GM23248 (cell line): ENCODE results near the gene HDC. TPM values are rescaled to one million over a fixed set of nuclear protein-coding genes. Genes with fewer than 3 reads are reported as not detected.

Source experiments
- DNase-seq: peaks from one replicate; pipeline ENCODE4 v3.0.0-alpha.2; 2015
- H2AFZ ChIP-seq: fragments of 200-600 bp; sonication (generic); 2 replicates; pipeline ENCODE4 v1.6.1; 2016; ENCODE audit warnings: antibody characterized with exemption
- H3F3A ChIP-seq: fragments of 200-600 bp; sonication (generic); 2 replicates; pipeline ENCODE4 v1.6.1; 2016; ENCODE audit warnings: mild to moderate bottlenecking, antibody characterized with exemption, mixed run types; ENCODE audit not compliant: insufficient read depth
- H3K27ac ChIP-seq: fragments of 200-600 bp; sonication (generic); 2 replicates; pipeline ENCODE4 v1.5.1; 2016; ENCODE audit warnings: mild to moderate bottlenecking
- H3K27me3 ChIP-seq: fragments of 200-600 bp; sonication (generic); replicated peaks from 2 replicates; pipeline ENCODE4 v1.6.1; 2016; ENCODE audit warnings: mild to moderate bottlenecking; ENCODE audit not compliant: insufficient read depth
- H3K36me3 ChIP-seq: fragments of 200-600 bp; sonication (generic); 2 replicates; pipeline ENCODE4 v1.6.1; 2016; ENCODE audit warnings: low read depth, mild to moderate bottlenecking
- H3K4me1 ChIP-seq: fragments of 200-600 bp; sonication (generic); 2 replicates; pipeline ENCODE4 v1.6.1; 2016; ENCODE audit warnings: mild to moderate bottlenecking; ENCODE audit not compliant: insufficient read depth
- H3K4me2 ChIP-seq: fragments of 200-600 bp; sonication (generic); one replicate; pipeline ENCODE4 v1.6.1; 2016; ENCODE audit warnings: mild to moderate bottlenecking; ENCODE audit not compliant: unreplicated experiment
- H3K4me3 ChIP-seq: fragments of 200-600 bp; sonication (generic); 2 replicates; pipeline ENCODE4 v1.5.1; 2016; ENCODE audit warnings: mild to moderate bottlenecking
- H3K79me2 ChIP-seq: fragments of 200-600 bp; sonication (generic); 2 replicates; pipeline ENCODE4 v1.6.1; 2016; ENCODE audit warnings: mild to moderate bottlenecking; ENCODE audit not compliant: insufficient read depth
- H3K9ac ChIP-seq: fragments of 200-600 bp; sonication (generic); 2 replicates; pipeline ENCODE4 v1.6.1; 2016; ENCODE audit warnings: mild to moderate bottlenecking
- H3K9me2 ChIP-seq: fragments of 200-600 bp; sonication (generic); 2 replicates; pipeline ENCODE4 v1.6.1; 2016; ENCODE audit warnings: mixed run types, mild to moderate bottlenecking, moderate library complexity; ENCODE audit not compliant: insufficient read depth
- H3K9me3 ChIP-seq: fragments of 200-600 bp; sonication (generic); one replicate; pipeline ENCODE4 v1.6.1; 2017; ENCODE audit warnings: low read depth
- H4K20me1 ChIP-seq: fragments of 200-600 bp; sonication (generic); 2 replicates; pipeline ENCODE4 v1.6.0; 2016; ENCODE audit not compliant: insufficient read depth
- EZH2 ChIP-seq: fragments of 200-600 bp; sonication (generic); IDR thresholded peaks from 2 replicates; pipeline ENCODE4 v1.6.1; 2018; ENCODE audit warnings: antibody characterized with exemption, mild to moderate bottlenecking; ENCODE audit not compliant: insufficient read depth, poor library complexity, severe bottlenecking
- EZH2phosphoT487 ChIP-seq: fragments of 200-600 bp; sonication (generic); IDR thresholded peaks from 2 replicates; pipeline ENCODE4 v1.6.1; 2018; ENCODE audit warnings: antibody characterized with exemption, moderate library complexity, mild to moderate bottlenecking, low read depth; ENCODE audit not compliant: insufficient read depth
- WGBS, 2 experiments: methylation state at CpG; one replicate each; pipeline ENCODE4 v1.1.6; 2015 to 2017; ENCODE audit warnings: low lambda C conversion rate in 2 of 2, low coverage in 1 of 2; ENCODE audit errors: missing lambda C conversion rate in 2 of 2; 5-methylcytosine and 5-hydroxymethylcytosine counted together
- in situ Hi-C: fragments of 300-500 bp; cut with MboI; formaldehyde crosslinking; loops from 2 replicates; pipeline ENCODE4 v1.15.0; 2020
- polyA plus RNA-seq: library from polyadenylated mRNA; unstranded; fragments of >200 nt; fragmentation: Nextera tagmentation; extraction: Ambion mirVana; gene quantifications from 2 replicates; pipeline ENCODE4 v1.2.1, GENCODE V29; 2016
- total RNA-seq: library from RNA; depleted of rRNA; stranded (reverse); fragments of >200 nt; shearing (Covaris generic); gene quantifications from 2 replicates; pipeline ENCODE4 v1.2.3, GENCODE V29; 2014

The HDC gene
- total and polyA plus RNA-seq, 2 experiments from 2014 or later, result not detected

DNA sequence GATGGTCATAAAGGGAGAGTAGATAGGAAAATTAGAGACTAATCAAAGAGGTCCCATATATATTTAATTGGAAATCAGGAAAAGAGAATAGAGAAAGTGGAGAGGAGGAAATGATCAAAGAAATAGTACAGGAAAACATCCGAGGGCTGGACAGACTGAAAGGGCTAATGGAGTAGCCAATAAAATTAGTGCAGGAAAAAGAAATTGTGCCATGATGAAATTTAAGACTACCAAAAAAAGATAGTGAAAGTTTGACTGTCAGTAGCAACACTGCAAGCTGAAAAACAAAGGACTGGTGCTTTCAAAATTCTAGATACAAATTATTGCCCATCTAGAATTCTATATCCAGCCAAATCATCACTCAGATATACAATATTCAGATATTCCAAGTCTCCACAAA is 47.2 kb downstream of the HDC start:
- H3K4me1 ChIP-seq, result no peaks in the 10 kb centered on the region
- peaks cover 35% of the 10 kb centered on the region for H3K27me3 ChIP-seq
- H3K27ac ChIP-seq, result no peak overlapping the region
- no peaks in the 10 kb centered on the region for H3K9me2 ChIP-seq
- H3K4me3 ChIP-seq, result no peak overlapping the region
- no peak overlapping the region for H3K4me2 ChIP-seq
- DNase-seq, result no peak
- H2AFZ ChIP-seq, result no peak overlapping the region
- in situ Hi-C loops, result no loop called here
- no peaks in the 10 kb centered on the region for H3K9me3 ChIP-seq
- no peaks in the 10 kb centered on the region for H3F3A ChIP-seq
- no peak overlapping the region for H3K9ac ChIP-seq
- 0 to 3% methylated on average over 1 of the region's 1 CpG for WGBS, 2 experiments
- no peaks in the 10 kb centered on the region for H3K79me2 ChIP-seq
- TF ChIP-seq EZH2phosphoT487 (no peak), EZH2 (no peak)
- H4K20me1 ChIP-seq, result no peaks in the 10 kb centered on the region
- H3K36me3 ChIP-seq, result no peaks in the 10 kb centered on the region

DNA sequence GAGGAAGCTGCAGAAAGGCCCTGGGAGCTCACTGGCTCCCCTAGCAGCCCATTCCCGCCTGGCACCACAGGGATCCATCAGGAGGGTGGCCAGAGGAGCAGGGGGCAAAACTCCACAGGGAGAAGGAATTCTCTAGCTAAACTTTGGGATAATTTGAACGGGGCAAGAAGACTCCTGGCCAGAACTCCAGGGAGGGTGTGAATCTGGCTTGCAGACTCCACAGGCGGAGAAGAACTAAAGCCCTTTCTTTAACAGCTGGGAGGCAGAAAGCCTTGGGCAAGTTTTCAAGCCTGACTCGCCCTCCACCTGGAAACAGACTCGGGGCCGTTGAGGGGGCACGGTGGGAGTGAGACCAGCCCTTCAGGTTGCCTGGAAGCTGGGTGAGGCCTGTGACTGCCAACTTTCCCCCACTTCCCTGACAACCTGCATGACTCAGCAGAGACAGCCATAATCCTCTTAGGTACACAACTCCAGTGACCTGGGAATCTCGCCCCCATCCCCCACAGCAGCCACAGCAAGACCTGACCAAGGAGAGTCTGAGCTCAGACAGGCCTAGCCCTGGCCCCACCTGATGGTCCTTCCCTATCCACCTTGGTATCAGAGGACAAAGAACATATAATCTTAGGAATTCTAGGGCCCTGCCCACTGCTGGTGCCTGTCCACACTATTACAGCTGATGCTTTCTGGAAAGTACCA is 54.9 kb downstream of the HDC start:
- H4K20me1 ChIP-seq, result no peaks in the 10 kb centered on the region
- no peak overlapping the region for H3K4me2 ChIP-seq
- H3F3A ChIP-seq, result no peaks in the 10 kb centered on the region
- peaks cover 27% of the 10 kb centered on the region for H3K27me3 ChIP-seq
- no peak for DNase-seq
- TF ChIP-seq EZH2, result no peak
- TF ChIP-seq EZH2phosphoT487, result no peak
- no peaks in the 10 kb centered on the region for H3K4me1 ChIP-seq
- H3K27ac ChIP-seq, result no peak overlapping the region
- H3K9me3 ChIP-seq, result no peaks in the 10 kb centered on the region
- H2AFZ ChIP-seq, result no peak overlapping the region
- in situ Hi-C loops, result no loop called here
- no peaks in the 10 kb centered on the region for H3K79me2 ChIP-seq
- H3K36me3 ChIP-seq, result no peaks in the 10 kb centered on the region
- H3K9me2 ChIP-seq, result no peaks in the 10 kb centered on the region
- 20 to 23% methylated on average over 8 of the region's 8 CpGs for WGBS, 2 experiments
- no peak overlapping the region for H3K4me3 ChIP-seq
- no peak overlapping the region for H3K9ac ChIP-seq

DNA sequence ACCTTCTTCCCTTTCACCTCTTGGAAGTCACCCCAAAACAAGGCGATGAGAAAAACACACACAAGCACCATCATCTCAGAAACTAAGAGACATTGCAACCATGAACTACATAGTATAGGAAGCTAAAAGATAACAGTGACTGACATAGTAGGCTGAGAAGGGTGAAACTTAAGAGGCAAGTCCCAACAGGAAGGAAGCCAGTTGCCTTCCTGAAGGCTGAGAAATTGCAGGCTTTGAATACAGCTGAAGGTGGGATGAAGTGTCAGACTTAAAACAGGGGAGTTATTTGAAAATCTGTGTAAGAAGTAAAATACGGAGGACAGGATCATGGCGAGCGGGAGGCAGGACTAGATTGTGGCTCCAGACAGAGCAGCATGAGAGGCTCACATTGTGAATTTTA is 55.7 kb downstream of the HDC start:
- DNase-seq, result no peak
- in situ Hi-C loops, result no loop called here

DNA sequence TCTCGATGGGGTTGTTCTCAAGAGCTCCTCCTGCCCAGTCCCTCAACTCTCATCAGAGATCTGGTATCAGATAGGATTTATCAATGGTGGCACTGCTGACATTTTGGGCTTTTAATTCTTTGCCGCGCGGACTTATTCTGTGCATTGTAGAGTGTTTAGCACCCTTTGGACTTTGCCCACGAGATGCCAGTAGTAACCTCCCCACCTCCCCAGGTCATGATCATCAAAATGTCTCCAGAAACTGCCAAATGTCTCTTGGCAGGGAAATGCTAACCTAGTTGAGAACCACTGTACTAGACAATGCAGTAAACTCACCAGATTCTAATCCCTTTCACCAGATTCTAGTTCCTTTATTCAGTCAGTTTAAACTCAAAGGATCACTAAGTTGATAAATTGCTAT is 59.5 kb downstream of the HDC start:
- Histone ChIP-seq H3K27ac (no peak overlapping the region), H3K27me3 (peaks cover 4% of the 10 kb centered on the region; the same call in 1 of the 2 replicates), H2AFZ (no peak overlapping the region), H3K4me1 (no peaks in the 10 kb centered on the region), H3K79me2 (no peaks in the 10 kb centered on the region), H3K4me2 (no peak overlapping the region), H3K9me2 (no peaks in the 10 kb centered on the region), H3F3A (no peaks in the 10 kb centered on the region), H3K9ac (no peak overlapping the region), H3K9me3 (no peaks in the 10 kb centered on the region), H4K20me1 (no peaks in the 10 kb centered on the region), H3K36me3 (no peaks in the 10 kb centered on the region), H3K4me3 (no peak overlapping the region)
- TF ChIP-seq EZH2phosphoT487, result no peak
- DNase-seq, result no peak
- in situ Hi-C loops, result no loop called here
- 63 to 64% methylated on average over 5 of the region's 5 CpGs for WGBS, 2 experiments

More for the DNA sequence above, 55.7 kb downstream of the HDC start:
- Histone ChIP-seq H3K79me2 (no peaks in the 10 kb centered on the region), H3K4me3 (no peak overlapping the region), H3K9me2 (no peaks in the 10 kb centered on the region), H3K4me1 (no peaks in the 10 kb centered on the region), H3K9me3 (no peaks in the 10 kb centered on the region), H3F3A (no peaks in the 10 kb centered on the region), H3K27ac (no peak overlapping the region), H3K4me2 (no peak overlapping the region), H3K27me3 (peaks cover 27% of the 10 kb centered on the region), H4K20me1 (no peaks in the 10 kb centered on the region), H3K36me3 (no peaks in the 10 kb centered on the region), H3K9ac (no peak overlapping the region), H2AFZ (no peak overlapping the region)
- no peak for TF ChIP-seq EZH2phosphoT487
- TF ChIP-seq EZH2, result no peak
- WGBS, 2 experiments, result 76 to 84% methylated on average over 4 of the region's 4 CpGs

DNA sequence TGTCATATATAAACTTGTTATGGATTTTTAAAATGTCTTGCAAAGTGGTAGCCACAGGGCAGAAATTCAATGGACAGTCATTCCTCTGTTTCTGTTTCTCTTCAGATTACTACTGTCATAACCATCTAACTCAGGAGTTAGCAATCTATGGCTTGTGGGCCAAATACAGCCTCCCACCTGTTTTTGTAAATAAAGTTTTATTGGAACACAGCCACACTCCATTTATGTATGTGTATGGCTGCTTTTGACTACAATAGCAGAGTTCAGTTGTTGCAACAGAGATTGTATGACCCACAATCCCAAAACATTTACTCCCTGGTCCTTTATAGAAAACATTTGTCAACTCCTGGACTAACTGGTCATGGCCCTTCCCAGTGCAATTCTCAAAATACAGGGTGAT is 63.5 kb downstream of the HDC start:
- Histone ChIP-seq H3K79me2 (no peaks in the 10 kb centered on the region), H3K27ac (no peak overlapping the region), H3K4me2 (no peak overlapping the region), H3K9me2 (no peaks in the 10 kb centered on the region), H3K4me3 (no peak overlapping the region), H3F3A (no peaks in the 10 kb centered on the region), H3K9ac (no peak overlapping the region), H3K27me3 (no peaks in the 10 kb centered on the region; the same call in 1 of the 2 replicates), H3K4me1 (no peaks in the 10 kb centered on the region), H4K20me1 (no peaks in the 10 kb centered on the region), H3K9me3 (no peaks in the 10 kb centered on the region), H2AFZ (no peak overlapping the region), H3K36me3 (no peaks in the 10 kb centered on the region)
- no peak for TF ChIP-seq EZH2phosphoT487
- no peak for TF ChIP-seq EZH2
- DNase-seq, result no peak
- in situ Hi-C loops, result no loop called here
